NB4 (cell line): Measurements from ENCODE around the gene PODN.

Experiments used
- DNase-seq: peaks from one replicate; pipeline ENCODE4 v3.0.0; 2010; ENCODE audit warnings: low read depth
- H3K4me3 ChIP-seq: one replicate; pipeline ENCODE4 v1.5.1; 2011; ENCODE audit warnings: mild to moderate bottlenecking, low read depth, low read length, moderate library complexity
- CTCF ChIP-seq: IDR thresholded peaks from one replicate; pipeline ENCODE4 v1.5.1; 2012; ENCODE audit warnings: low read depth, low read length
- MAX ChIP-seq: IDR thresholded peaks from 2 replicates; pipeline ENCODE4 v1.6.1; 2011; ENCODE audit warnings: low read depth, low read length
- MYC ChIP-seq: IDR thresholded peaks from 2 replicates; pipeline ENCODE4 v1.6.1; 2011; ENCODE audit warnings: low read depth, low read length
- POLR2A ChIP-seq: IDR thresholded peaks from 2 replicates; pipeline ENCODE4 v1.6.1; 2011; ENCODE audit warnings: mild to moderate bottlenecking; ENCODE audit not compliant: insufficient read length; ENCODE audit errors: extremely low read depth

The PODN gene

GRCh38 chr1:53081384-53082066, 19.5 kb downstream of the PODN start:
- TF ChIP-seq POLR2A (no peak), CTCF (no peak), MYC (no peak), MAX (no peak)
- DNase-seq, result no peak
- no peak overlapping the region for H3K4me3 ChIP-seq

DNA sequence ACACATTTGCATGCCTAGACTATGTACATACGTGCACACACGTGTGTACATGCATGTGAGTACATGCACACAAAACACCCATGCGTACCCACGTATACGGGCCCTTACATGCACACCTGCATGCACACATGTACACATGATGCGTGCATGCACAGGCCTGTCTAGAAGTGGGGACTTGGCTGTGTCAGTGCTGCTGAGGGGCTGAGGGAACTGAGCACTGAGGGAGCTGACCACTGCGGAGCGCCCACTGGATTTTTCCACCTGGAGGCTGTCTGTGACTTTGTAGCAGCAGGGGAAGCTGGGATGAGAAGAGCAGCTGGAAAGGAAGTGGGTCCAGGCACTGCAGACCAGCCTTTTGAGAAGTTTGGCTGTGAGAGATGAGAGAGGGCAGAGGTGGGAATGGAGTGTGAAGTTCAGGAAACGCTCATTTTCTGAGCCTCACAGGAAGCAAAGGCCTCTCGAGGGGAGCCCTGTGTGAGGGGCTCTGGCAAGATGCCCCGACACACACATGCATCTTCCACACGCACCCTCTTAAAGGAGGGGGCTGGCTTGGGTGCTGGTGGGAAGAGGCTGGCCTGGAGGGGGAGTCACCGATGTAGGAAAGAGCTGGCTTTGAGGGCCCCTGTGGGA, 20.9 kb downstream of the PODN start:
- TF ChIP-seq POLR2A, result no peak
- H3K4me3 ChIP-seq, result no peak overlapping the region
- DNase-seq, result no peak

GRCh38 chr1:53083636-53084588, 21.9 kb downstream of the PODN start:
- TF ChIP-seq CTCF, result no peak
- no peak for TF ChIP-seq POLR2A
- TF ChIP-seq MAX, result no peak
- no peak for TF ChIP-seq MYC
- DNase-seq, result no peak
- no peak overlapping the region for H3K4me3 ChIP-seq

DNA sequence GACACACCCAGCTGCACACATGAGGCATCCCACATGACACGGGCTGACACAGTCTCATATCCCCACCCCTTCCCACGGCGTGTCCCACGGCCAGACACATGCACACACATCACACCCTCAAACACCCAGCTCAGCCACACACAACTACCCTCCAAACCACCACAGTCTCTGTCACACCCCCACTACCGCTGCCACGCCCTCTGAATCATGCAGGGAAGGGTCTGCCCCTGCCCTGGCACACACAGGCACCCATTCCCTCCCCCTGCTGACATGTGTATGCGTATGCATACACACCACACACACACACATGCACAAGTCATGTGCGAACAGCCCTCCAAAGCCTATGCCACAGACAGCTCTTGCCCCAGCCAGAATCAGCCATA, 22.6 kb downstream of the PODN start:
- H3K4me3 ChIP-seq, result no peak overlapping the region
- DNase-seq, result no peak
- no peak for TF ChIP-seq POLR2A
- TF ChIP-seq MYC, result no peak
- no peak for TF ChIP-seq CTCF
- no peak for TF ChIP-seq MAX

- no peak for DNase-seq
- TF ChIP-seq POLR2A (no peak), MAX (no peak), CTCF (no peak), MYC (no peak)
- H3K4me3 ChIP-seq, result no peak overlapping the region
These were observed 23.4 kb downstream of the PODN start for GRCh38 chr1:53085405-53085804.
